NCI-H2029 treated with DMSO at 0.1 percent for 48 hours (cell line): ENCODE data around the gene ZNF587B.
"Not testable (repeated sequence)": the region's sequence is repeated elsewhere in the genome, so short reads cannot be mapped to it uniquely, and the experiment has no call there.

Experiments
- DNase-seq: peaks from one replicate; lab custom pipeline; 2025; lab: John Stamatoyannopoulos, UW

The ZNF587B gene

DNA sequence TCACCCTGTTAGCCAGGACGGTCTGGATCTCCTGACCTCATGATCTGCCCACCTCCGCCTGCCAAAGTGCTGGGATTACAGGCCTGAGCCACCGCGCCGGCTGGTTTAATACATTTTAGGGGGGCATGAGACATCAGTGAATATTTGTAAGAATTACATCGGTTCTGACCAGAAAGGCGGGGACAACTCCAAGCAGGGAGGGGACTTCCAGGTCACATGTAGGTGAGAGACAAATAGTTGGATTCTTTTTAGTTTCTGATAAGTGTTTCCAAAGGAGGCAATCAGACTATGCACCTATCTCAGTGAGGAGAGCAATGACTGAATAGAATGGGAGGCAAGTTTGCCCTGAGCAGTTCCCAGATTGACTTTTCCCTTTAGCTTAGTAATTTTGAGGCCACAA, 11.7 kb upstream of the ZNF587B start:
- no peak for DNase-seq

- peak; percentile 78 for DNase-seq
These were observed 10.5 kb upstream of the ZNF587B start for GRCh38 chr19:57819475-57820148.

GRCh38 chr19:57820599-57820998, 9.5 kb upstream of the ZNF587B start:
- DNase-seq, result no peak

GRCh38 chr19:57821095-57821494, 9.0 kb upstream of the ZNF587B start:
- DNase-seq, result not testable (repeated sequence)

DNA sequence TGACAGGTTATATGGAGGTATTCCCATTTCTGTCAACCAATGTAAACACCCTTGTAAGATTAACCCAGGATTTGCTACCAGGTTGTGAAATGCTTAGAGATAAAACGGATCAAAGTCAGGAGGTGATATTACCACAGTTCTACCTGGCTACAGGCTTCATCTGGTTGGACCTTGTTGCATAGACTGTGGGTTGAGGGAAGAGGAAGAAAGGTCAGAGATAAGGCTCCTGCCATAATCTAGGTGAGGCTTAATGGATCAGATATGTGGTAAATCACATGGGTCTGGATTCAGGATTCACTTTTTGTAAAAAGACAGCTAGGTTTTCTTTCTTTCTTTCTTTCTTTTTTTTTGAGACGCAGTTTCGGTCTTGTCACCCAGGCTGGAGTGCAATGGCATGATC, 8.6 kb upstream of the ZNF587B start:
- DNase-seq, result not testable (repeated sequence)

- DNase-seq, result not testable (repeated sequence)
These were observed 6.9 kb upstream of the ZNF587B start for GRCh38 chr19:57823155-57823554.

DNA sequence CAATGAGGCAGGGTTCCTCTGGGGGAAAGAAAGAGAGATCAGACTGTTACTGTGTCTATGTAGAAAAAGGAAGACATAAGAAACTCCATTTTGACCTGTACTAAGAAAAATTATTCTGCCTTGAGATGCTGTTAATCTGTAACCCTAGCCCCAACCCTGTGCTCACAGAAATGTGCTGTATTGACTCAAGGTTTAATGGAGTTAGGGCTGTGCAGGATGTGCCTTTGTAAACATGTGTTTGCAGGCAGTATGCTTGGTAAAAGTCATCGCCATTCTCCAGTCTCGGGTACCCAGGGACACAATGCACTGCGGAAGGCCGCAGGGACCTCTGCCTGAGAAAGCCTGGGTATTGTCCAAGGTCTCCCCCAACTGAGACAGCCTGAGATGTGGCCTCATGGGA, 6.5 kb upstream of the ZNF587B start:
- not testable (repeated sequence) for DNase-seq

DNA sequence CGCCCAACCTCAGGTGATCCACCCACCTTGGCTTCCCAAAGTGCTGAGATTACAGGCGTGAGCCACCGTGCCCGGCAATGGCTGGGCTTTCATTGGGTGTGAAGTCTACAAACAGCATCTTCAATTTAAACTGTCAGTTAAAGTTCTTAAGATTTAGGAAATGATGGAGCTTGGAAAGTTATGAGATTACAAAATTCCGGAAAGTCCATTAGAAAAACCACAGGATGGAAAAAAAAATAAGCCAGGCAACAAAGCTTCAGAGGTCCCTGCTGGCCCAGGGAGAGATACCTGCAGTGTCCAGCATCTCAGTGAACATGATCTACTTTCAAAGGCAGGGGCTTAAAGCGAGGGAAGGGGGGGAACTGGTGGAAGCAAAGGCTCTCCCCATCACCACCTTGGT, 4.6 kb upstream of the ZNF587B start:
- no peak for DNase-seq

DNA sequence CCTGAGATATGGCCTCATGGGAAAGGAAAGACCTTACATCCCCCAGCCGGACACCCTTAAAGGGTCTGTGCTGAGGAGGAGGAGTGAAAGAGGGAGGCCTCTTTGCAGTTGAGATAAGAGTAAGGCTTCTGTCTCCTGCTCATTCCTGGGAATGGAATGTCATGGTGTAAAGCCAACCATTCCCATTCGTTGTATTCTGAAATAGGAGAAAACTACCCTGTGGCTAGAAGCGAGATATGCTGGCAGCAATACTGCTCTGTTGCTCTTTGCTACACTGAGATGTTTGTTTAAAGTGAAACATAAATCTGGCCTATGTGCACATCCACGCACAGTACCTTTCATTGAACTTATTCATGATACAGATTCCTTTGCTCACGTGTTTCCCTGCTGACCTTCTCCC, 783 bp upstream of the ZNF587B start:
- DNase-seq, result no peak

DNA sequence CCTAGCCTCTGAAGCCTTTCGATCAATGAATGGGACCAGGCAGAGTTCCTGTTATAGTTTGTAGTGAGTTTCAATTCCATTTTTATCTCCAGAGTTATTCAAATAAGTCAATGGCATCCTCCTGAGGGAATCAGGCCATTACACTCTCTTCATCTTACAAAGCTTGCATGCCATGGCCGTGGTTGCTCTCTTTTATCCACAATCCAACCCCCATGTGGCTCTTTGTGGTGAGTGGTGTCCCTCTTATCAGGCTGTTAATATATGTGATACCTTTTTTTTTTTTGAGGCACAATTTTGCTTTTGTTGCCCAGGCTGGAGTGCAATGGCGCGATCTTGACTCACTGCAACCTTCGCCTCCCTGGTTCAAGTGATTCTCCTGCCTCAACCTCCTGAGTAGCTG, 6.9 kb downstream of the ZNF587B start:
- DNase-seq, result not testable (repeated sequence)

DNA sequence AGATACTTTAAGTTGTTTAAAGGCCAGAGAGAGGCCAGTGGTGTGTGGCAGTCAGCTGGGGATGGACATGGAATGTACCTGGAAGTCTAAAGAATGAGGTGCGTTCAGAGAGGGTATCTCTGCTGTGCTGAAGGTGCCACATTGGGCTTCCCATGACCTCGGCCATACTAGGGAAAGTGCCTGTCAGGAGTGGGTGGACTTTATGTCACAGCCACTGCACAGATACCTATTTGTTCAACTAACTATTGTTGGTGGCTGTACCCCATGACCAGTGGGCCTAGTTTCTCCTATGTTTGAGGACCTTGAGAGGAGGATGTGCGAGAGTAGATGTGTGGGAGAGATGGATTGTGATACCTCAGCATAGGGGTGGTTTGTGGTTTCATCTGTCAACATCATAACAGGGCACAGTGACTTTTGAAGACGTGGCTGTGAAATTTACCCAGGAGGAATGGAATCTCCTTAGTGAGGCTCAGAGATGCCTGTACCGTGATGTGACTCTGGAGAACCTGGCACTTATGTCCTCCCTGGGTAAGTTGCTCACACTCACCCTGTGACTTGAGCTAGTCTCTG, 8.6 kb downstream of the ZNF587B start:
- not testable (repeated sequence) for DNase-seq

GRCh38 chr19:57841122-57841763, 11.1 kb downstream of the ZNF587B start:
- DNase-seq, result no peak

- DNase-seq, result not testable (repeated sequence)
These were observed 17.1 kb downstream of the ZNF587B start for GRCh38 chr19:57847164-57847563.

GRCh38 chr19:57849162-57849665, 19.1 kb downstream of the ZNF587B start:
- DNase-seq, result not testable (repeated sequence)

GRCh38 chr19:57849666-57850473, 19.8 kb downstream of the ZNF587B start, which contains the start of gene ZNF587:
ZNF587 (plus strand) TSS chr19:57849859; CDS start chr19:57850039, 180 bp downstream.
- peak; percentile 57 for DNase-seq

DNA sequence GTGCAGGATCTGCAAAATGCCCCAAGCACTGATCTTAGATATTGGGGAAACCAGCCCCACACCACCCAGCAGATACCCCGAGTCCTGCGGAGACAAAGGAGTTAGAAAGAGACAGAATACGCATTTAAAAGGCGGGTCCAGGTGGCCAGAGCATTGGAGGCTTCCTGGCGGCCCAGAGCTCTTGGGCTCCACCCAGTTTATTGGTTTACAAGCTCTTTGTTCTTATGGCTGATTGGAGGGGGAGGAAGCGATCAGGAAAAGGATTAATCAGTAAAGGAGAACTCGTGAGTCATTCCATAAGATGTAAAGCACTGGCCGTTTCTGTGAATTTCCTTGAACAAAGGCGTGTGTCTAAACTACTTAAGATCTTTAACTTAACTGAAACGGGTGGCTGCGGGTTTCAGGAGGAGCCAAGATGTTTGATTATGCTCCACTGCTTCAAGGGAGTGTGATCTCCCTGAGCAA, 20.5 kb downstream of the ZNF587B start:
- no peak for DNase-seq

- not testable (repeated sequence) for DNase-seq
These were observed 21.9 kb downstream of the ZNF587B start for GRCh38 chr19:57851812-57852603.

DNA sequence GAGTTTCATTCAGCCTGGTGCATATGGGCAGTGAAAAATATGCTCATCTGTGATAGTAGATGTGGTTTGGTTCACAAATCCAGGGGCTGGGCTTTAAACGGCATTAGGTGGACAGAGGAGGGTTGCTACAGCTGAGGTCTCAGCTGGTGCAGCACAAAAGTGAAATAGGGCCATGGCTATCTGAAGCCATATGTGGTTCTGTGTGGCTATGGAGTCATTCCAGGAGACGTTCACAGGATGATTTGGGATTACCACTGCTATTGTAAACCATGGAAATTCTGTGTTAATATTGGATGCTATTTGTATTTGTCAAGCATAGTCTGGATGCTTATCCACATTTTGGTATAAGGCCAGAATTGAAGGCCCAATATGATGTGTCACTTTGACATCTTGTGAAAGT, 24.0 kb downstream of the ZNF587B start:
- not testable (repeated sequence) for DNase-seq

DNA sequence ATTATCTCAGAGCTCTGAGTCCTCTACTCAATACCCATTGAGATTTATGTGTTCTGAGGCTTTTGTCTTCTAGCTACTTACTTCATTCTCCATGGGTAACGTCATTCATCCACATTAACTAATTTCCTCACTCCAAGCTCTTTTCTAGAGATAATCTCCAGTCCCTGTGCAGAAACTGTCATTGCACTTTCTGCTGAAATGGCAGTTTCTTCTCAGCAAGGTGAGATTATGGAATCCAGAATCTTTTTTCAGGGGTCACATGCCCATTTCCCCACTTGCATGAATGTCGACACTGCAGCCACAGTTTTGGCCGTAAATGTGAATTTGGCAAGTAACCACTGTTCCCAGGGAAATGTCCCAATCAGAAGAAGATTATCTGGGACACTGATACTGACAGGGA, 32.3 kb downstream of the ZNF587B start:
- not testable (repeated sequence) for DNase-seq

DNA sequence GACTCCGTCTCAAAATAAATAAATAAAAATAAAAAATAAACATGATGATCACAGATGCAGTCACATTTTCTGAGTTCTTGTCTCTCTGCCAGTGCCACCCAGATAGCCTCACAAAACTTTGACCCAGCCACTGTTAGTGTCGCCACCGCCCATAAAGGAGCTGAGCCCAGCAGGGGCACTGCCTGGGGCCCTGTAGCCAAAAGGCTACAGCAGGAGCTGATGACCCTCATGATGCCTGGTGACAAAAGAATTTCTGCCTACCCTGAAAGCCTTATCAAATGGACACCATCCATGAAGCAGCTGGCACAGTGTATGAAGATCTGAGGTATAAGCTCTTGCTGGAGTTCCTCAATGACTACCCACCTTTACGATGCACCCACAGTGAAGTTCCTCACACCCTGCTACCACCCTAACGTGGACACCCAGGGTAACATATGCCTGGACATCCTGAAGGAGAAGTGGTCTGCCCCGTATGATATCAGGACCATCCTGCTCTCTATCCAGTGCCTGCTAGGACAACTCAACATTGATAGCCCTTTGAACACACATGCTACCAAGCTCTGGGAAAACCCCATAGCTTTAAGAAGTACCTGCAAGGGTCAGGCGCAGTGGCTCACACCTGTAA, 37.9 kb downstream of the ZNF587B start:
- no peak for DNase-seq

GRCh38 chr19:57869655-57870054, 39.6 kb downstream of the ZNF587B start:
- not testable (repeated sequence) for DNase-seq
